ENCODE results near the gene SNX21.

Gene SNX21

GRCh38 chr20:45836841-45837240 is 3.2 kb downstream of the SNX21 start:
- Histone ChIP-seq H3K4me3 (ENCODE audit: low read depth in 1 of 2, low read length in 2 of 2) (no peak overlapping the region), H2AFZ (ENCODE audit: low read depth, low read length) (no peak overlapping the region), H3K79me2 (ENCODE audit: insufficient read depth, low read length) (no peaks in the 10 kb centered on the region), H3K27me3 (ENCODE audit: insufficient read depth, low read length, poor library complexity) (no peaks in the 10 kb centered on the region), H3K36me3 (ENCODE audit: insufficient read depth, low read length) (peaks cover 14% of the 10 kb centered on the region), H3K4me1 (ENCODE audit: insufficient read depth, low read length) (no peaks in the 10 kb centered on the region), H3K27ac (ENCODE audit: low read length) (no peak overlapping the region), H3K4me2 (ENCODE audit: insufficient read depth, low read length) (no peak overlapping the region), H4K20me1 (ENCODE audit: insufficient read depth, low read length) (no peaks in the 10 kb centered on the region), H3K9me3 (ENCODE audit: insufficient read depth, low read length, severe bottlenecking) (no peaks in the 10 kb centered on the region), H3K9ac (ENCODE audit: low read depth, low read length) (no peak overlapping the region)
- no peak for DNase-seq
- ATAC-seq (ENCODE audit: insufficient read depth, low read depth) = no peak; the same call in 2 of the 3 replicates
- no peak for TF ChIP-seq CTCF (IDR thresholded peaks at IDR 0.05; ENCODE audit: borderline replicate concordance, extremely low read depth, low read length, poor library complexity, severe bottlenecking)
- no peak for TF ChIP-seq EZH2 (IDR thresholded peaks at IDR 0.05; ENCODE audit: borderline replicate concordance, low read depth, low read length, severe bottlenecking)

GRCh38 chr20:45840700-45841198 is 7.2 kb downstream of the SNX21 start:
- DNase-seq = no peak
- Histone ChIP-seq H3K9me3 (ENCODE audit: insufficient read depth, low read length, severe bottlenecking) (no peaks in the 10 kb centered on the region), H3K36me3 (ENCODE audit: insufficient read depth, low read length) (peaks cover 53% of the 10 kb centered on the region), H4K20me1 (ENCODE audit: insufficient read depth, low read length) (0 out of 2 replicates have a peak, but pooled peaks cover 2% of the 10 kb centered on the region), H3K27me3 (ENCODE audit: insufficient read depth, low read length, poor library complexity) (no peaks in the 10 kb centered on the region), H3K4me2 (ENCODE audit: insufficient read depth, low read length) (no peak overlapping the region), H3K27ac (ENCODE audit: low read length) (no peak overlapping the region), H3K79me2 (ENCODE audit: insufficient read depth, low read length) (no peaks in the 10 kb centered on the region), H2AFZ (ENCODE audit: low read depth, low read length) (no peak overlapping the region), H3K9ac (ENCODE audit: low read depth, low read length) (no peak overlapping the region), H3K4me1 (ENCODE audit: insufficient read depth, low read length) (no peaks in the 10 kb centered on the region), H3K4me3 (ENCODE audit: low read depth in 1 of 2, low read length in 2 of 2) (no peak overlapping the region)
- no peak for ATAC-seq (ENCODE audit: insufficient read depth, low read depth)
- no peak for TF ChIP-seq EZH2 (IDR thresholded peaks at IDR 0.05; ENCODE audit: borderline replicate concordance, low read depth, low read length, severe bottlenecking)
- TF ChIP-seq CTCF (IDR thresholded peaks at IDR 0.05; ENCODE audit: borderline replicate concordance, extremely low read depth, low read length, poor library complexity, severe bottlenecking) = no peak

- H4K20me1 ChIP-seq (ENCODE audit: insufficient read depth, low read length) = 0 out of 2 replicates have a peak, but pooled peaks cover 2% of the 10 kb centered on the region
- DNase-seq (no peak), ATAC-seq (ENCODE audit: insufficient read depth, low read depth) (no peak)
- no peak overlapping the region for H3K4me2 ChIP-seq (ENCODE audit: insufficient read depth, low read length)
- no peaks in the 10 kb centered on the region for H3K9me3 ChIP-seq (ENCODE audit: insufficient read depth, low read length, severe bottlenecking)
- H3K4me1 ChIP-seq (ENCODE audit: insufficient read depth, low read length) = no peaks in the 10 kb centered on the region
- no peak overlapping the region for H3K4me3 ChIP-seq (ENCODE audit: low read depth in 1 of 2, low read length in 2 of 2)
- H3K9ac ChIP-seq (ENCODE audit: low read depth, low read length) = no peak overlapping the region
- H3K27ac ChIP-seq (ENCODE audit: low read length) = no peak overlapping the region
- peaks cover 60% of the 10 kb centered on the region for H3K36me3 ChIP-seq (ENCODE audit: insufficient read depth, low read length)
- no peak overlapping the region for H2AFZ ChIP-seq (ENCODE audit: low read depth, low read length)
- no peak for TF ChIP-seq CTCF (IDR thresholded peaks at IDR 0.05; ENCODE audit: borderline replicate concordance, extremely low read depth, low read length, poor library complexity, severe bottlenecking)
- no peak for TF ChIP-seq EZH2 (IDR thresholded peaks at IDR 0.05; ENCODE audit: borderline replicate concordance, low read depth, low read length, severe bottlenecking)
- no peaks in the 10 kb centered on the region for H3K27me3 ChIP-seq (ENCODE audit: insufficient read depth, low read length, poor library complexity)
- H3K79me2 ChIP-seq (ENCODE audit: insufficient read depth, low read length) = no peaks in the 10 kb centered on the region
Measured at GRCh38 chr20:45841407-45842129, 8.0 kb downstream of the SNX21 start.
